HepG2 (cell line): ENCODE results near the gene SOX13.

Experiments used
- CBX1 ChIP-seq: IDR thresholded peaks from one replicate; pipeline ENCODE4 v1.6.1; 2016; ENCODE audit warnings: antibody characterized with exemption, low read depth
- CTCF ChIP-seq: sonication (generic); formaldehyde crosslinking; IDR thresholded peaks from 2 replicates; pipeline ENCODE4 v1.5.0; 2020; ENCODE audit warnings: mild to moderate bottlenecking, missing genetic modification reagents, moderate library complexity
- EP300 ChIP-seq, 3 experiments: sonication (generic) in 1 of 3; formaldehyde crosslinking in 1 of 3; IDR thresholded peaks; 2 replicates each; pipeline versions ENCODE4 v1.5.1 to v1.6.1; 2011 to 2020; ENCODE audit warnings: low read depth in 2 of 3, low read length in 2 of 3, borderline replicate concordance in 1 of 3, improper control_type of control experiment in 1 of 3, mild to moderate bottlenecking in 1 of 3, missing genetic modification reagents in 1 of 3, moderate library complexity in 1 of 3
- HHEX ChIP-seq: IDR thresholded peaks from 2 replicates; pipeline ENCODE4 v1.6.1; 2016; ENCODE audit warnings: control low read depth
- MZF1 ChIP-seq: sonication (generic); formaldehyde crosslinking; IDR thresholded peaks from 2 replicates; pipeline ENCODE4 v1.8.1; 2023; ENCODE audit warnings: mild to moderate bottlenecking, missing genetic modification reagents, borderline replicate concordance
- PTBP1 ChIP-seq: fragments of 200-400 bp; formaldehyde crosslinking; IDR thresholded peaks from 2 replicates; pipeline ENCODE4 v1.6.1; 2018; ENCODE audit warnings: low read length, low read depth; ENCODE audit not compliant: poor library complexity, severe bottlenecking
- SP140L ChIP-seq: sonication (generic); formaldehyde crosslinking; IDR thresholded peaks from 2 replicates; pipeline ENCODE4 v1.4.0; 2020; ENCODE audit warnings: missing genetic modification reagents, borderline replicate concordance
- ZNF292 ChIP-seq: sonication (generic); formaldehyde crosslinking; IDR thresholded peaks from 2 replicates; pipeline ENCODE4 v1.8.1; 2022; ENCODE audit warnings: mild to moderate bottlenecking, low read depth, missing genetic modification reagents, borderline replicate concordance
- ZSCAN30 ChIP-seq: sonication (generic); formaldehyde crosslinking; IDR thresholded peaks from 2 replicates; pipeline ENCODE4 v1.5.0; 2020; ENCODE audit warnings: mild to moderate bottlenecking, missing genetic modification reagents

- TF ChIP-seq ZSCAN30 (no peak), PTBP1 (no peak), CBX1 (no peak), MZF1 (CRISPR knock-in tag) (no peak), ZNF292 (CRISPR knock-in tag) (no peak), HHEX (no peak), EP300 (IDR thresholded peaks at IDR 0.05; ENCODE audit: low read depth in 2 of 2, low read length in 2 of 2) (no peak), EP300 (CRISPR knock-in tag; IDR thresholded peaks at IDR 0.05; ENCODE audit: borderline replicate concordance) (no peak), SP140L (CRISPR knock-in tag) (no peak), CTCF (CRISPR knock-in tag) (no peak)
These were observed 26.6 kb upstream of the SOX13 start for GRCh38 chr1:204046346-204046745.
